K562 (cell line): ENCODE measurements around the gene C1QTNF6. TPM values are rescaled to one million over a fixed set of nuclear protein-coding genes. Genes with fewer than 3 reads are reported as not detected.

Source experiments
- ATAC-seq: fragments of 200-7000 bp; cut with Tn5 transposase; 3 replicates; pipeline ENCODE4 v1.9.1; 2020; ENCODE audit warnings: moderate library complexity
- BruUV-seq: library from RNA; stranded (reverse); fragments of 400-500 nt; replicated peaks from 2 replicates; lab custom pipeline; 2021; lab: Mats Ljungman, UMichigan
- CTCF ChIA-PET: fragments of 300-600 bp; formaldehyde crosslinking; extraction: SDS; loops from one replicate; lab custom pipeline; 2021; ENCODE audit warnings: low intra/inter-chr PET ratio; lab: Yijun Ruan, JAX
- POLR2A ChIA-PET: fragments of 300-600, 350-650 bp; sonication (Branson Sonifier 250); formaldehyde crosslinking; extraction: SDS; loops from one replicate; lab custom pipeline; 2021; ENCODE audit warnings: antibody characterized with exemption, inconsistent platforms; lab: Yijun Ruan, JAX
- DNase-seq, 4 experiments: peaks; one replicate each; pipeline versions ENCODE4 v3.0.0 to v3.0.0-alpha.2; 2011 to 2018; ENCODE audit warnings: low spot score in 3 of 4, mixed read lengths in 3 of 4; ENCODE audit errors: extremely low read depth in 1 of 4
- FAIRE-seq: peaks from 2 replicates; lab custom pipeline; 2011; peaks lifted over from hg19 to GRCh38; lab: Jason Lieb, UNC
- H2AFZ ChIP-seq: 2 replicates; pipeline ENCODE4 v1.6.0; 2011; ENCODE audit warnings: low read depth, low read length, control low read depth, inconsistent platforms
- H3K27ac ChIP-seq: fragments of 200-600 bp; 3 replicates; pipeline ENCODE4 v1.8.0; 2011; ENCODE audit warnings: low read depth, mild to moderate bottlenecking, control low read depth, inconsistent platforms, low read length, moderate library complexity, mixed read lengths; ENCODE audit errors: extremely low read depth
- H3K27me3 ChIP-seq, 2 experiments: fragments of 300-600 bp in 1 of 2; 2 replicates in 1 of 2; 3 replicates in 1 of 2; pipeline versions ENCODE4 v1.6.0 to v1.8.0; 2011; ENCODE audit warnings: inconsistent platforms in 2 of 2, low read length in 2 of 2, mild to moderate bottlenecking in 1 of 2, mixed read lengths in 1 of 2, moderate library complexity in 1 of 2; ENCODE audit not compliant: control insufficient read depth in 2 of 2, insufficient read depth in 2 of 2
- H3K36me3 ChIP-seq: fragments of 300-600 bp; 3 replicates; pipeline ENCODE4 v1.8.0; 2011; ENCODE audit warnings: mild to moderate bottlenecking, low read length, inconsistent platforms; ENCODE audit not compliant: control insufficient read depth, insufficient read depth
- H3K4me1 ChIP-seq, 2 experiments: fragments of 200-600 bp in 1 of 2; replicated peaks in 1 of 2; 2 replicates in 1 of 2; 3 replicates in 1 of 2; pipeline versions ENCODE4 v1.5.1 to v1.8.0; 2011; ENCODE audit warnings: inconsistent platforms in 2 of 2, low read length in 2 of 2, mild to moderate bottlenecking in 1 of 2, mixed read lengths in 1 of 2, moderate library complexity in 1 of 2; ENCODE audit not compliant: control insufficient read depth in 2 of 2, insufficient read depth in 2 of 2
- H3K4me2 ChIP-seq: 2 replicates; pipeline ENCODE4 v1.6.1; 2011; ENCODE audit warnings: low read length, control low read depth, inconsistent platforms, mixed read lengths; ENCODE audit not compliant: insufficient read depth
- H3K4me3 ChIP-seq: fragments of 200-600 bp; sonication (generic), shearing (Covaris generic); 2 replicates; pipeline ENCODE4 v1.5.1; 2016; ENCODE audit warnings: control low read depth, inconsistent platforms
- H3K79me2 ChIP-seq: fragments of 200-600 bp; 3 replicates; pipeline ENCODE4 v1.8.0; 2011; ENCODE audit warnings: low read length, inconsistent platforms; ENCODE audit not compliant: control insufficient read depth, insufficient read depth
- H3K9ac ChIP-seq, 2 experiments: 2 replicates each; pipeline versions ENCODE4 v1.6.0 to v1.6.1; 2011; ENCODE audit warnings: low read depth in 2 of 2, low read length in 2 of 2, control low read depth in 1 of 2, inconsistent platforms in 1 of 2, mild to moderate bottlenecking in 1 of 2, mixed read lengths in 1 of 2; ENCODE audit not compliant: insufficient read depth in 1 of 2
- H3K9me1 ChIP-seq: one replicate; pipeline ENCODE4 v1.6.0; 2011; ENCODE audit warnings: inconsistent platforms, mild to moderate bottlenecking, low read length, moderate library complexity; ENCODE audit not compliant: control insufficient read depth, insufficient read depth
- H3K9me3 ChIP-seq: replicated peaks from 2 replicates; pipeline ENCODE4 v1.5.1; 2011; ENCODE audit warnings: low read depth, low read length, inconsistent platforms; ENCODE audit not compliant: control insufficient read depth, insufficient read depth
- H4K20me1 ChIP-seq: replicated peaks from 2 replicates; pipeline ENCODE4 v1.6.1; 2011; ENCODE audit warnings: low read length, inconsistent platforms, mixed read lengths; ENCODE audit not compliant: control insufficient read depth, insufficient read depth
- CHD2 ChIP-seq: IDR thresholded peaks from 2 replicates; pipeline ENCODE4 v1.6.1; 2011; ENCODE audit warnings: low read depth, low read length
- CXXC5 ChIP-seq: fragments of 250-450 bp; sonication (Bioruptor Pico); IDR thresholded peaks from 2 replicates; pipeline ENCODE4 v1.8.0; 2022; ENCODE audit warnings: inconsistent platforms, mild to moderate bottlenecking, moderate library complexity
- FIP1L1 ChIP-seq: fragments of 200-400 bp; formaldehyde crosslinking; IDR thresholded peaks from 2 replicates; pipeline ENCODE4 v1.6.1; 2018; ENCODE audit warnings: mild to moderate bottlenecking, low read depth, low read length; ENCODE audit not compliant: poor library complexity, severe bottlenecking
- FOXK1 ChIP-seq: sonication (generic); formaldehyde crosslinking; IDR thresholded peaks from 2 replicates; pipeline ENCODE4 v1.8.0; 2022; ENCODE audit warnings: missing genetic modification reagents, mild to moderate bottlenecking, borderline replicate concordance
- L3MBTL2 ChIP-seq: fragments of 450-650 bp; IDR thresholded peaks from 2 replicates; pipeline ENCODE4 v1.6.1; 2016; ENCODE audit warnings: mild to moderate bottlenecking, moderate library complexity
- MYC ChIP-seq, 2 experiments: fragments of 250-450 bp in 1 of 2; sonication (Bioruptor Pico) in 1 of 2; IDR thresholded peaks; 2 replicates each; pipeline versions ENCODE4 v1.5.1 to v1.6.1; 2012 to 2021; ENCODE audit warnings: low read depth in 2 of 2, borderline replicate concordance in 1 of 2, improper control_type of control experiment in 1 of 2, low read length in 1 of 2, mild to moderate bottlenecking in 1 of 2, moderate library complexity in 1 of 2
- SIRT6 ChIP-seq: IDR thresholded peaks from one replicate; pipeline ENCODE4 v1.6.1; 2012; ENCODE audit warnings: low read depth, mild to moderate bottlenecking, control low read depth, inconsistent platforms, low read length, moderate library complexity
- TBL1XR1 ChIP-seq, 2 experiments: IDR thresholded peaks; 2 replicates each; pipeline ENCODE4 v1.6.1; 2012; ENCODE audit warnings: improper control_type of control experiment in 2 of 2, low read length in 2 of 2, mild to moderate bottlenecking in 1 of 2
- XRCC4 ChIP-seq: IDR thresholded peaks from one replicate; pipeline ENCODE4 v1.6.1; 2011; ENCODE audit not compliant: insufficient read depth, insufficient read length; ENCODE audit errors: extremely low read depth
- ZNF282 ChIP-seq: sonication (generic); formaldehyde crosslinking; IDR thresholded peaks from 2 replicates; pipeline ENCODE4 v1.8.1; 2023; ENCODE audit warnings: missing genetic modification reagents
- ZNF311 ChIP-seq: fragments of 250-450 bp; sonication (Bioruptor Pico); IDR thresholded peaks from 2 replicates; pipeline ENCODE4 v1.4.0; 2020; ENCODE audit warnings: mild to moderate bottlenecking, moderate library complexity
- ZNF507 ChIP-seq: conservative IDR thresholded peaks from 2 replicates; pipeline ENCODE4 v1.6.1; 2017; ENCODE audit warnings: missing genetic modification characterization, missing compliant biosample characterization
- ZNF551 ChIP-seq: fragments of 250-450 bp; sonication (Bioruptor Pico); IDR thresholded peaks from 2 replicates; pipeline ENCODE4 v1.5.0; 2021; ENCODE audit warnings: mild to moderate bottlenecking, moderate library complexity
- WGBS: fragments of 100-300 bp; shearing (Covaris generic); methylation state at CpG from one replicate; pipeline ENCODE4 v1.1.6; 2016; ENCODE audit warnings: low coverage, mixed read lengths; ENCODE audit not compliant: insufficient coverage; ENCODE audit errors: missing lambda C conversion rate; 5-methylcytosine and 5-hydroxymethylcytosine counted together
- in situ Hi-C: fragments of 300-500 bp; cut with MboI; formaldehyde crosslinking; loops from 4 replicates; pipeline ENCODE4 v1.15.0; 2018; ENCODE audit warnings: inconsistent platforms, mixed read lengths
- intact Hi-C: fragments of 100-400 bp; cut with micrococcal nuclease; formaldehyde crosslinking; loops from 2 replicates; pipeline ENCODE4 v1.14.2; 2022
- polyA plus RNA-seq, 8 experiments: library from polyadenylated mRNA; depleted of rRNA in 4 of 8; stranded (reverse) in 5 of 8; unstranded in 3 of 8; fragments of >200 nt; fragmentation: Nextera tagmentation in 2 of 8; fragmentation: Illumina TruSeq in 1 of 8; extraction: Ambion mirVana in 2 of 8; extraction: Trizol in 1 of 8; gene quantifications; 2 replicates each; pipeline versions ENCODE4 v1.2.1 to v1.2.3, GENCODE V29; 2011 to 2014; ENCODE audit warnings: inconsistent platforms in 1 of 8, missing spikeins in 1 of 8
- total RNA-seq, 7 experiments: library from RNA; depleted of rRNA in 6 of 7; stranded (reverse); fragments of >200 nt in 6 of 7; fragmentation: Illumina TruSeq in 2 of 7; extraction: Trizol in 2 of 7; gene quantifications; 2 replicates each; pipeline versions ENCODE4 v1.2.1 to v1.2.3, GENCODE V29; 2011 to 2021; ENCODE audit warnings: low replicate concordance in 1 of 7
- TF ChIP-seq, protein P1 (sequence below): sonication (generic); formaldehyde crosslinking; IDR thresholded peaks from 2 replicates; pipeline ENCODE4 v1.8.1; 2023; ENCODE audit warnings: missing genetic modification reagents, mild to moderate bottlenecking, borderline replicate concordance
- TF ChIP-seq, protein P2 (sequence below): sonication (generic); formaldehyde crosslinking; IDR thresholded peaks from 2 replicates; pipeline ENCODE4 v1.8.1; 2023; ENCODE audit warnings: mild to moderate bottlenecking, missing genetic modification reagents

Gene C1QTNF6
- total and polyA plus RNA-seq, 9 of the 15 experiments (the other 6 are each of a cell fraction or from before 2014, with no cell fraction given): 0.18 to 0.92 (median 0.55) TPM

DNA sequence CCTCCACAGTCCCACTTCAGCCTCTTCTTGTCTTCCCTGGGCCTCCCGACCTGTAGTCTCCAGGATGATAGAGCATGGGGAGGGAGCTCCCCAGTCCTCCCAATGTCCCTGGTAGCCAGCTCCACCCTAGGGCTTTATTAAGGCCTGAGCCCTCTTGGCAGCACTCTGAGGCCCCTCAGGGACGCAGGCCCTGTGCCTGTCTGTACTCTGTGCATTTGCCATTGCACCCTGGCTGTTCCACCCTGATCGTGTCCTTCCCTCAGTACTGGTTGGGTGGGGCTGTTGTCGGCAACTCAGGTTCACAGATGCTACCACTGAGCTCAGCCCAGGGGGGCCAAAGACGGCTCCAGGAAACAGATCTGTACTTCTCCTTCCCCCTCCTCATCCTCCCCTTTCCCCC, 17.0 kb upstream of the C1QTNF6 start:
- ChIA-PET POLR2A (interaction anchor here (0.6 kb wide), 1 partner anchor 73 kb away, joined by 3 read pairs; no protein-coding TSS in a partner anchor), CTCF (no interaction called here)
- TF ChIP-seq L3MBTL2 (no peak), TBL1XR1 (IDR thresholded peaks at IDR 0.05; ENCODE audit: low read length in 2 of 2) (no peak), XRCC4 (no peak), ZNF551 (CRISPR knock-in tag) (no peak), ZNF311 (CRISPR knock-in tag) (no peak), MYC (IDR thresholded peaks at IDR 0.05; ENCODE audit: low read depth, low read length) (no peak), MYC (CRISPR knock-in tag; IDR thresholded peaks at IDR 0.05; ENCODE audit: borderline replicate concordance, low read depth) (no peak), SIRT6 (no peak), CXXC5 (no peak), ZNF507 (tag) (no peak), FOXK1 (CRISPR knock-in tag) (no peak), CHD2 (no peak), FIP1L1 (no peak), ZNF282 (CRISPR knock-in tag) (no peak)
- TF ChIP-seq, protein P1, sequence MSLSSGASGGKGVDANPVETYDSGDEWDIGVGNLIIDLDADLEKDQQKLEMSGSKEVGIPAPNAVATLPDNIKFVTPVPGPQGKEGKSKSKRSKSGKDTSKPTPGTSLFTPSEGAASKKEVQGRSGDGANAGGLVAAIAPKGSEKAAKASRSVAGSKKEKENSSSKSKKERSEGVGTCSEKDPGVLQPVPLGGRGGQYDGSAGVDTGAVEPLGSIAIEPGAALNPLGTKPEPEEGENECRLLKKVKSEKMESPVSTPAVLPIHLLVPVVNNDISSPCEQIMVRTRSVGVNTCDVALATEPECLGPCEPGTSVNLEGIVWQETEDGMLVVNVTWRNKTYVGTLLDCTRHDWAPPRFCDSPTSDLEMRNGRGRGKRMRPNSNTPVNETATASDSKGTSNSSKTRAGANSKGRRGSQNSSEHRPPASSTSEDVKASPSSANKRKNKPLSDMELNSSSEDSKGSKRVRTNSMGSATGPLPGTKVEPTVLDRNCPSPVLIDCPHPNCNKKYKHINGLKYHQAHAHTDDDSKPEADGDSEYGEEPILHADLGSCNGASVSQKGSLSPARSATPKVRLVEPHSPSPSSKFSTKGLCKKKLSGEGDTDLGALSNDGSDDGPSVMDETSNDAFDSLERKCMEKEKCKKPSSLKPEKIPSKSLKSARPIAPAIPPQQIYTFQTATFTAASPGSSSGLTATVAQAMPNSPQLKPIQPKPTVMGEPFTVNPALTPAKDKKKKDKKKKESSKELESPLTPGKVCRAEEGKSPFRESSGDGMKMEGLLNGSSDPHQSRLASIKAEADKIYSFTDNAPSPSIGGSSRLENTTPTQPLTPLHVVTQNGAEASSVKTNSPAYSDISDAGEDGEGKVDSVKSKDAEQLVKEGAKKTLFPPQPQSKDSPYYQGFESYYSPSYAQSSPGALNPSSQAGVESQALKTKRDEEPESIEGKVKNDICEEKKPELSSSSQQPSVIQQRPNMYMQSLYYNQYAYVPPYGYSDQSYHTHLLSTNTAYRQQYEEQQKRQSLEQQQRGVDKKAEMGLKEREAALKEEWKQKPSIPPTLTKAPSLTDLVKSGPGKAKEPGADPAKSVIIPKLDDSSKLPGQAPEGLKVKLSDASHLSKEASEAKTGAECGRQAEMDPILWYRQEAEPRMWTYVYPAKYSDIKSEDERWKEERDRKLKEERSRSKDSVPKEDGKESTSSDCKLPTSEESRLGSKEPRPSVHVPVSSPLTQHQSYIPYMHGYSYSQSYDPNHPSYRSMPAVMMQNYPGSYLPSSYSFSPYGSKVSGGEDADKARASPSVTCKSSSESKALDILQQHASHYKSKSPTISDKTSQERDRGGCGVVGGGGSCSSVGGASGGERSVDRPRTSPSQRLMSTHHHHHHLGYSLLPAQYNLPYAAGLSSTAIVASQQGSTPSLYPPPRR: no peak
- TF ChIP-seq, protein P2, sequence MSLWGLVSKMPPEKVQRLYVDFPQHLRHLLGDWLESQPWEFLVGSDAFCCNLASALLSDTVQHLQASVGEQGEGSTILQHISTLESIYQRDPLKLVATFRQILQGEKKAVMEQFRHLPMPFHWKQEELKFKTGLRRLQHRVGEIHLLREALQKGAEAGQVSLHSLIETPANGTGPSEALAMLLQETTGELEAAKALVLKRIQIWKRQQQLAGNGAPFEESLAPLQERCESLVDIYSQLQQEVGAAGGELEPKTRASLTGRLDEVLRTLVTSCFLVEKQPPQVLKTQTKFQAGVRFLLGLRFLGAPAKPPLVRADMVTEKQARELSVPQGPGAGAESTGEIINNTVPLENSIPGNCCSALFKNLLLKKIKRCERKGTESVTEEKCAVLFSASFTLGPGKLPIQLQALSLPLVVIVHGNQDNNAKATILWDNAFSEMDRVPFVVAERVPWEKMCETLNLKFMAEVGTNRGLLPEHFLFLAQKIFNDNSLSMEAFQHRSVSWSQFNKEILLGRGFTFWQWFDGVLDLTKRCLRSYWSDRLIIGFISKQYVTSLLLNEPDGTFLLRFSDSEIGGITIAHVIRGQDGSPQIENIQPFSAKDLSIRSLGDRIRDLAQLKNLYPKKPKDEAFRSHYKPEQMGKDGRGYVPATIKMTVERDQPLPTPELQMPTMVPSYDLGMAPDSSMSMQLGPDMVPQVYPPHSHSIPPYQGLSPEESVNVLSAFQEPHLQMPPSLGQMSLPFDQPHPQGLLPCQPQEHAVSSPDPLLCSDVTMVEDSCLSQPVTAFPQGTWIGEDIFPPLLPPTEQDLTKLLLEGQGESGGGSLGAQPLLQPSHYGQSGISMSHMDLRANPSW (CRISPR knock-in tag): no peak
- no peak overlapping the region for H3K4me2 ChIP-seq
- BruUV-seq: no TSS peak
- H3K9ac ChIP-seq: no peak overlapping the region; a peak in 1 of 4 replicates
- intact Hi-C loops: no loop called here
- H3K27ac ChIP-seq: no peak overlapping the region
- H4K20me1 ChIP-seq: no peaks in the 10 kb centered on the region
- H3K36me3 ChIP-seq: no peaks in the 10 kb centered on the region
- no peak overlapping the region for H2AFZ ChIP-seq
- no peaks in the 10 kb centered on the region for H3K9me1 ChIP-seq
- in situ Hi-C loops: no loop called here
- H3K79me2 ChIP-seq: no peaks in the 10 kb centered on the region
- no peaks in the 10 kb centered on the region for H3K9me3 ChIP-seq
- H3K27me3 ChIP-seq: no peaks in the 10 kb centered on the region; a peak in 1 of 5 replicates
- 67% methylated on average over 1 of the region's 5 CpGs for WGBS
- no peak overlapping the region for H3K4me3 ChIP-seq
- ATAC-seq (no peak; the same call in 2 of the 3 replicates), DNase-seq (no peak), FAIRE-seq (no peak)
- peaks cover under 1 to 23% of the 10 kb centered on the region in 2 experiments for H3K4me1 ChIP-seq
